Choroid plexus epithelial cell (primary cell): ENCODE measurements around the gene CHD5.

ENCODE experiments used
- DNase-seq: peaks from one replicate; pipeline ENCODE4 v3.0.0-alpha.2; 2010; ENCODE audit warnings: low read depth
- H3K4me3 ChIP-seq: 2 replicates; pipeline ENCODE4 v1.5.1; 2011; ENCODE audit warnings: low read depth, mild to moderate bottlenecking, control low read depth, low read length, moderate library complexity
- CTCF ChIP-seq: conservative IDR thresholded peaks from 2 replicates; pipeline ENCODE4 v1.5.1; 2011; ENCODE audit warnings: low read depth, mild to moderate bottlenecking, control low read depth, inconsistent platforms, low read length, moderate library complexity

CHD5 gene

DNA sequence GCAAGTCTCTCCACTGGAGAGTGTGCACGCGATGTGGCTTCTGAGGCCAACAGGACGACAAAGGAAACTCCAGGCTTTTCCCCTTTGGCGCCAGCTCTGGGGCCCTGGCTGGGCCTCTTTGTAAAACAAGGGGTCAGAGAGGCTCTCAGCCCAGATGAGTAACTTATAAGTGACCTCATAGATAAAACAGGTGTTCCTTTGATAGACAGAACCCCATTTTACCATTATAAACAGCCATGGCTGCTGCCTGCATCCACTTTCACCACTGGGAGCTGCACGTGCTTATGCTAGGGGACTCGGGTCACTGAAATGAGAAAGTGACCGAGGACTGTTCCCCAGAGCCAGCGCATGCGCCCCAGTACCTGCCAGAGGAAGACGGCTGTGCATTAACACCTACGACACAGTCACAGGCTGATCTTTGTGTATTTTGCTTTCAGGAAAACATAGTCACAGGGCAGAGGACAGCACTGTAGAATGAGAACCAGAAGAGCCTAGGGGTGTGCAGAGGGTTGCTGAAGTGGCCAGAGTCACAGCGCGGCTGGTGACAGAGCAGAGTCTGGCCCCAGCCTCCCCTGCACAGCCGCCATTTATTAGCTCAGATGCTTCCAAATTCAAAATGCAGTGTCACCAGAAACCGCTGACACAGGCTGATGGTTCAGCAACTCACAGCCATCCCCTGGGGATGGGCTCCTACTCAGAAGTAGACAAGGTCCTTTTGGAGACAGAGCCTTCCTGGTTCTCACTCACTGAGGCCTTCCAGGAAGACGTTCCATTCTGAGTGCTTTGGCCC, 38.4 kb upstream of the CHD5 start:
- DNase-seq: no peak
- no peak overlapping the region for H3K4me3 ChIP-seq
- TF ChIP-seq CTCF: no peak

- DNase-seq: no peak
- TF ChIP-seq CTCF: no peak
- no peak overlapping the region for H3K4me3 ChIP-seq
Observed at GRCh38 chr1:6212193-6212959, 32.3 kb upstream of the CHD5 start.

DNA sequence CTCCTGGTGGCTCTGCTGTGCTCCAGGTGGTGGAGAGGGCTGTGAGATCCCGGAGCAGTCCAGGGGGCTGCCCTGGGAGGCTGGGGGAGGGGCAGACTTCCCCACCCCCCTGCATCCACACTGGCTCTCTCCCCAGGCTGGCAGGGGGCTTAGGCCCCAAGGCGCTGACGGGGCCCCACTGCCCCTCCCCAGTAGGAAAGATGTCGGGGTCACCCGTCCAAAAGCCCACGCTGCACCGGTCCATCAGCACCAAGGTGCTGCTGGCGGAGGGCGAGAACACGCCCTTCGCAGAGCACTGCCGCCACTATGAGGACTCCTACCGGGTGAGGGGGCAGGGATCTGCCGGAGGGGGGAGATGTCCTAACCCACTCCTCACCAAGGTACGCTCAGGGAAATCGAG, 31.6 kb upstream of the CHD5 start:
- H3K4me3 ChIP-seq: no peak overlapping the region
- TF ChIP-seq CTCF: no peak

DNA sequence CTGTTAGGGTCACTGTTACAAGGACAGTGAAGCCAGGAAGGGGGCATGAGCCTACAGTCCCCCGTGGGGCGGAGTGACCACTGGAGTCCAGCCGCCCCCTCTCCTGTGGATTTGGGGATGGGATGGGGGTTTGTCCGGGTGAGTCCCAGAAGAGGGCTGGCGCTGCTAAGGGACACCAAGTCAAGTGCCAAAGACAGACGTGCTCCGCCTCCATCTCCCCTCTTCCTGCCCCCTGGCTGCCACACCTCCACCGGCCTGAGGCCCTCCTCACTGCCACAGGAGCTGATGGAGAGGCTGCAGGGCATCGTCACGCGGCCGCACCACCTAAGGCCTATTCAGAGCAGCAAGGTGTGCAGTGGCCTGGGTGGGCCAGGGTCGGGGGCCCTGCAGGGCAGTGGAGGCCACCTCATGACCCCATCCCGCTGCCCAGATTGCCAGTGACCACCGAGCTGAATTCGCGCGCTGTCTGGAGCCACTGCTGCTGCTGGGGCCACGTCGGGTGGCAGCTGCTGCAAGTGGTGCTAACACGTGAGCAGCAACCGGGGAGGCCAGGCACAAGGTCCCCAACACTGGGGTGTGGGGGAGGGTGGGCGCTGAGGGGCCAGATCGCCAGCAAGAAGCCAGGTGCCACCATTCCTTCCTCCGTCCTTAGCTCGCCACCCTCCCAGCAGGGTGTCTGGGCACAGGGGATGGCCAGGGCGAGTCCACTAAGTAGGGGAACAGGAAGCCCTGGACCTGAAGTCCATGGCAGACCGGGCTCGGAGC, 30.7 kb upstream of the CHD5 start:
- H3K4me3 ChIP-seq: no peak overlapping the region
- no peak for TF ChIP-seq CTCF
- no peak for DNase-seq

More for the DNA sequence above, 31.6 kb upstream of the CHD5 start:
- DNase-seq: no peak

GRCh38 chr1:6209661-6210580, 29.8 kb upstream of the CHD5 start:
- DNase-seq: no peak
- peak; percentile 24 for TF ChIP-seq CTCF
- H3K4me3 ChIP-seq: peak overlapping the region; percentile 57
